ENCODE measurements around the gene LUC7L. TPM values are rescaled to one million over a fixed set of nuclear protein-coding genes. Genes with fewer than 3 reads are reported as not detected.

LUC7L gene
- total and polyA plus RNA-seq, 2 of the 8 experiments (the other 6 are each of a cell fraction or from before 2014, with no cell fraction given): 49.7 to 129 TPM

- Histone ChIP-seq H3K23me2 (ENCODE audit: low read depth, low read length) (no peaks in the 10 kb centered on the region), H3K27me3 (replicated peaks in 1 of 4; ENCODE audit: control insufficient read depth in 3 of 4, extremely low read depth in 1 of 4, insufficient read depth in 3 of 4, low read length in 3 of 4) (peaks cover 0 to 11% (median 7%) of the 10 kb centered on the region in 4 experiments; a peak in 6 of 7 replicates), H3K4me1 (replicated peaks in 1 of 4; ENCODE audit: control insufficient read depth in 3 of 4, insufficient read depth in 4 of 4, low read length in 3 of 4) (no peaks in the 10 kb centered on the region), H3K18ac (ENCODE audit: extremely low read depth, low read length) (no peak overlapping the region), H3K4me3 (ENCODE audit: extremely low read depth in 1 of 4, insufficient read depth in 2 of 4, low read depth in 3 of 4, low read length in 4 of 4) (no peak overlapping the region), H3K14ac (ENCODE audit: insufficient read length) (no peak overlapping the region), H3K36me3 (ENCODE audit: control insufficient read depth in 2 of 4, insufficient read depth in 4 of 4, low read length in 3 of 4) (no peaks in the 10 kb centered on the region), H2BK5ac (ENCODE audit: low read depth, low read length) (no peak overlapping the region), H3K27ac (ENCODE audit: low read depth, low read length) (no peak overlapping the region), H2BK15ac (ENCODE audit: low read length) (no peak overlapping the region), H3K56ac (replicated peaks; ENCODE audit: insufficient read length, low read depth, low read length) (no peak overlapping the region), H2AFZ (ENCODE audit: low read length) (no peak overlapping the region), H3K9me3 (ENCODE audit: insufficient read depth in 2 of 2, low read depth in 1 of 2, low read length in 1 of 2) (no peaks in the 10 kb centered on the region), H3K4ac (replicated peaks; ENCODE audit: insufficient read length, low read depth, low read length) (no peak overlapping the region), H3K9ac (replicated peaks in 1 of 4; ENCODE audit: extremely low read depth in 1 of 4, low read depth in 3 of 4, low read length in 3 of 4) (0 out of 7 replicates have a peak overlapping the region, but pooled peaks of 1 of the 4 experiments have one; percentile 40), H2BK12ac (ENCODE audit: low read depth, low read length) (no peak overlapping the region), H4K5ac (ENCODE audit: insufficient read length, low read depth, low read length) (no peak overlapping the region), H4K91ac (replicated peaks; ENCODE audit: insufficient read length, low read length) (no peak overlapping the region), H3K79me1 (ENCODE audit: low read depth, low read length) (no peaks in the 10 kb centered on the region), H3K79me2 (ENCODE audit: control insufficient read depth in 1 of 2, insufficient read depth in 2 of 2, low read length in 2 of 2) (no peaks in the 10 kb centered on the region), H4K8ac (ENCODE audit: extremely low read depth, insufficient read depth, low read length) (no peak overlapping the region), H2BK20ac (ENCODE audit: low read length) (no peak overlapping the region), H2BK120ac (replicated peaks; ENCODE audit: low read depth, low read length) (no peak overlapping the region), H4K20me1 (replicated peaks in 1 of 2; ENCODE audit: control insufficient read depth in 1 of 2, insufficient read depth in 2 of 2, low read length in 2 of 2) (no peaks in the 10 kb centered on the region), H3K4me2 (ENCODE audit: insufficient read depth in 1 of 2, low read depth in 2 of 2, low read length in 2 of 2) (no peak overlapping the region), H2AK5ac (ENCODE audit: low read depth, low read length) (no peak overlapping the region), H3K23ac (ENCODE audit: insufficient read length) (no peak overlapping the region)
- FAIRE-seq: no peak
- ChIA-PET POLR2A (ENCODE audit: partially characterized antibody) (interaction anchor here (1.2 kb wide), 1 partner anchor 31 kb away, joined by 3 read pairs; no protein-coding TSS in a partner anchor), CTCF (ENCODE audit: partially characterized antibody) (interaction anchor here (0.9 to 3.1 kb wide), 2 partner anchors 32 to 33 kb away, joined by 3 to 18 read pairs; no protein-coding TSS in a partner anchor)
- DNase-seq (ENCODE audit: low read depth in 1 of 2, low spot score in 2 of 2): no peak
- no peak for TF ChIP-seq BACH1 (IDR thresholded peaks at IDR 0.05; ENCODE audit: low read length)
- TF ChIP-seq RAD21 (IDR thresholded peaks at IDR 0.05 in 1 of 2, conservative IDR thresholded peaks at IDR 0.05 in 1 of 2; ENCODE audit: low read depth in 2 of 2, low read length in 2 of 2): no peak
- TF ChIP-seq KDM1A (IDR thresholded peaks at IDR 0.05; ENCODE audit: borderline replicate concordance, low read length): no peak
- no peak for TF ChIP-seq BRCA1 (IDR thresholded peaks at IDR 0.05; ENCODE audit: low read depth, low read length)
- TF ChIP-seq POLR2A (IDR thresholded peaks at IDR 0.05; ENCODE audit: control extremely low read depth in 1 of 2, low read depth in 2 of 2, low read length in 2 of 2): no peak
- TF ChIP-seq SP4 (IDR thresholded peaks at IDR 0.05; ENCODE audit: low read length): no peak
- 83% methylated on average over 9 of the region's 9 CpGs; no CpG with 5 or more reads in 1 of the 2 experiments for WGBS, 2 experiments (ENCODE audit: extremely low coverage in 1 of 2, insufficient coverage in 1 of 2, insufficient read length in 1 of 2, insufficient replicate concordance in 2 of 2, low coverage in 1 of 2, low lambda C conversion rate in 2 of 2, missing lambda C conversion rate in 1 of 2)
These were observed 80.1 kb downstream of the LUC7L start for GRCh38 chr16:149024-149660.
